ENCODE measurements around the gene APMAP.

The APMAP gene

DNA sequence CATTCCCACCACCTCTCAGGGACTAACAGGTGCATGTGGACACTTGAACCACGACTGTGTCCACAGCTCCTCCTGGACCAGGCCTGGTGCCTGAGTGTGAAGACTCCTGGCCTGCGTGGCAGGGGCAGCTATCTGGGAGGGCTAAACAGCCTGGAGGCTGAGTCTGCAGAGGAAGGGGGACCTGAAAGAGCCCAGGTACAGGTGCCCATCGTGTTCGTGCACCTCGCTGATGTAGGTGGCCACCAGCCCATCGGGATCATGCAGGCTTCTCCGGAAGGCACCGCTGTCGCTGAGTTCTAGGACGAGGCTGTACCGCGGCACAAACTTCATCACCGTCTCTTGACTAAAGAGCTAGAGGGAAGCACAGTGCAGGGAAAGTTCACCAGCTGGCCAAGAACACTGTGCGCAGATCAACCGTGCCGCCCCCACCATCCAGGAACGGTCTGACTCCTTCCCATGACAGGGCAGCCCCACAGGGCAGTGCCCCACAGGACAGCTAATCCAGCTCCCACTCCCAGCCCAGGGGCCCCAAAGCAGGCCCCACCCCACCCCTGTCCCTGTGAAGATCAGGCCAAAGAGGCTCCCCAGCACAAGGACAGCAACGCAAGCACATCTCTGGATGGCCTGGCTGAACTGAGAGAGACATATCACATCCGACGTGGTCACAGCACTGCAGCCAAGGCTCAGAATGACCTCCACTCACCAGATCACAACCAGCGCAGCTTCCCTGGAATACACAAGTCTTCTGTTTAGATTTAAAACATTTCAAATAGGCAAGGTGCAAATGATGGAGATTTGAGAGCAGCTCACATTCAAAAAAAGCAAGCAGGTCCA lies 28.7 kb downstream of the APMAP start:
- no peak for DNase-seq

DNA sequence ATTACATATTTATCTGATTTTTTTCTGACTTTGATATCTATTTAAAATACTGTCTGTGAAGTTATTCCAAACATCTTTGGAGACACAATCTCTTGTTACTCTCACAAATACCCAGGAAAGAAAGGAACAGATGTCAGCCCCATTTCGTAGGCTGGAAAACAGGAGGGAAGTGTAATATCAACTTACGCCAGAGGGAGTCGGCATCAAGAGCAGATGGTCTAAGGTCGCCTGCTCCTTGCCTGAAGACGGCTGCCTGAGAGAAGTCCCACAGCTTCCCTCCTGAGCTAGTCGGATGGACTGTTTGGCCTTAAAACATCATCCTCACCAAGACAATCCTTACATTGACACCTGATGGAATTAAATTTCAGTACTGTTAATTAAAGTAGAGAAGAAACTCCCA lies 30.0 kb downstream of the APMAP start:
- no peak for DNase-seq

DNA sequence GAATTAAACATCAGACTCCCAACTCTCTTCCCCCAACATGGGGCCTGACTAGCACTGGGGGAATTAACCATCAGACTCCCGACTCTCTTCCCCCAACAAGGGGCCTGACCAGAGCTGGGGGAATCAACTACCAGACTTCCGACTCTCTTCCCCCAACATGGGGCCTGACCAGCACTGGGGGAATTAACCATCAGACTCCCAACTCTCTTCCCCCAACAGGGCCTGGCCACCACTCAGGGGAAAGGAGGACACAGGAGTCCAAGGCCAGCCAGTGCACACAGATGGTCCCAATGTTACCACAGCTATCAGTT lies 30.4 kb downstream of the APMAP start:
- no peak for DNase-seq

DNA sequence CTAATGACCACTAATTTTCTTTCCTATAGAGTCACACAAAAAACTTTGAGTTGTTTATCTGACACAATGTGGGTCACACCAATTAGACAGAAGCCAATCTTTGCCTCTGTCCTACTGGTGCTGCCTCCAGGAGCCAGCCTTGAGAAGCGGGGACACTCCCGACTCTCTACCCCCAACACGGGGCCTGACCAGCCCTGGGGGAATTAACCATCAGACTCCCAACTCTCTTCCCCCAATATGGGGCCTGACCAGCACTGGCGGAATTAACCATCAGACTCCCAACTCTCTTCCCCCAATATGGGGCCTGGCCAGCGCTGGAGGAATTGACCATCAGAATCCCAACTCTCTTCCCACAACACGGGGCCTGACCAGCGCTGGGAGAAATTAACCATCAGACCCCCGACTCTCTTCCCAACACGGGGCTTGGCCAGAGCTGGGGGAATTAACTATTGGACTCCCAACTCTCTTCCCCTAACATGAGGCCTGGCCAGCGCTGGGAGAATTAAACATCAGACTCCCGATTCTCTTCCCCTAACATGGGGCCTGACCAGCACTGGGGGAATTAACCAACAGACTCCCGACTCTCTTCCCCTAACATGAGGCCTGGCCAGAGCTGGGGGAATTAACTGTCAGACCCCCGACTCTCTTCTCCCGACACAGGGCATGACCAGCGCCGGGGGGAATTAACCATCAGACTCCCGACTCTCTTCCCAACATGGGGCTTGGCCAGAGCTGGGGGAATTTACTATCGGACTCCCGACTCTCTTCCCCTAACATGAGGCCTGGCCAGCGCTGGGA lies 31.0 kb downstream of the APMAP start:
- no peak for DNase-seq

DNA sequence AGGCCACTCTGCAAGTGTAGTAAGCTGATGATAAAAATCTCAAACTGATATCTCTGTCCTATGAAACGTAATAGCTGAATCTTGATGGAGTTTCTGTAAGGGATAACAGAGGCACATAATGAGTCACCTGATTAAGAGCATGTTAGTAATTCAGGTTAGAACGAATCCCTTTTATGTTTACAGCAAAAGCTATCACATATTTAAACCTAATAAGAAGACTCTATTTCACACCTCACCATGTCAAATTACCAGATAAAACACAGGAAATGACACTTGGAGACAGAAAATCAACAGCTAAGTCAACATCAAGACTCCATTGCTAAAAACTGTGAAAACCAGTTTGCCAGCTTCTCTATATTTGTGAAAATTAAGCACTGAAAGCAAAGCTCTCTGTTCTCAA lies 31.7 kb downstream of the APMAP start:
- no peak for DNase-seq

DNA sequence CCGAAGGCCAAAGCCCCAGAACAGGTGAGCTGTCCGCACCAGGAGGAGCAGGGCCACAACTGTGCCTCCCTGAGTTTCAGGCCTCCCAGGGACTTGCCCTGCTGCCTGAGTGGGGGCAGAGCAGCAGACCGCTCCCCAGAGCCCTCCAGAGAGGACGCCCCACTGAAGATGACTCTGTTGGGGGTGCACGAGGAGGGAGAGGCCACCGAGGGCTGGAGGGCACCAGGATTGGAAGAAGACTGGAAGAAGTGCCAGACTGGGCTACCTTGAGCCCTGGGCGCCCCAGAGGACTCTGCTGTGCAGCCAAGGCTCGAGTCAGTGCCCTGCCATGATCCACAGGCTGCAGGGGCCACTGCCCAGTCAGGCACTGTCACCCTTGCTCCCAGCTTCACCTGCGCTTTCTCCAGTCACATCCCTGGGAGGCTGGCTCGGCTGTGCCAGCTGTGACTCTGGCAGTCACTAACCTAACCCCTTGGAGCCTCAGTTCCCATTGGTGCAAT lies 32.2 kb downstream of the APMAP start:
- DNase-seq: no peak

DNA sequence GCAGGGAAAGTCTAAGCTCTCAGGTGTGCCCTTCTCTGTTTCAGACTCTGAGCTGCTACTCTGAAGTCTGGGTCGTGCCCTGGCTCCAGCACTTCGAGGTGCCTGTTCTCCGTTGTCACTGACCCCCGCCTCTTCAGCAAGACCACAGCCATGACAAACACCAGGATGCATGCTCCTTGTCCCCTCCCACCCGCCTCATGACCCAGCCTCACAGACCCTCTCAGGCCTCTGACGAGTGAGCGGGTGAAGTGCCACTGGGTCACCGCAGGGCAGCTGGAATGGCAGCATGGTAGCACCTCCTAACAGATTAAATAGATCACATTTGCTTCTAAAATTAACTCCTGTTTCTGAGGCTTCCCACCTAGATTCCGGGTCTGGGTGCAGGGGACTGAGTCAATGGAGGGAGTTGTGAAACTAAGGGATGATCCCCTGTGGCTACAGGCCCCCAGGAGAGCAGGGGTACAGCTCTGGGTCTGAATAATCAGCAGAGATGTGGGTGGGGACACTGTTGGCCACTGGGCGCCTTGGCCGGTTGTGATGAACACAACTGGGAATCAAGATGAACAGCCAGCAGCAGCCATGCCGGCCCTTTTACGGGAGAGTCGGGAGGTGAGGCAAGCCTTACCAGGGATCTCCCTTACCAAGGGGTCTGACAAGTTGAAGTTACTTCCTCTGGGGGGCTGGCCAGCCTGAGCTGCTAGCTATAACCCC lies 32.8 kb downstream of the APMAP start:
- DNase-seq: no peak

DNA sequence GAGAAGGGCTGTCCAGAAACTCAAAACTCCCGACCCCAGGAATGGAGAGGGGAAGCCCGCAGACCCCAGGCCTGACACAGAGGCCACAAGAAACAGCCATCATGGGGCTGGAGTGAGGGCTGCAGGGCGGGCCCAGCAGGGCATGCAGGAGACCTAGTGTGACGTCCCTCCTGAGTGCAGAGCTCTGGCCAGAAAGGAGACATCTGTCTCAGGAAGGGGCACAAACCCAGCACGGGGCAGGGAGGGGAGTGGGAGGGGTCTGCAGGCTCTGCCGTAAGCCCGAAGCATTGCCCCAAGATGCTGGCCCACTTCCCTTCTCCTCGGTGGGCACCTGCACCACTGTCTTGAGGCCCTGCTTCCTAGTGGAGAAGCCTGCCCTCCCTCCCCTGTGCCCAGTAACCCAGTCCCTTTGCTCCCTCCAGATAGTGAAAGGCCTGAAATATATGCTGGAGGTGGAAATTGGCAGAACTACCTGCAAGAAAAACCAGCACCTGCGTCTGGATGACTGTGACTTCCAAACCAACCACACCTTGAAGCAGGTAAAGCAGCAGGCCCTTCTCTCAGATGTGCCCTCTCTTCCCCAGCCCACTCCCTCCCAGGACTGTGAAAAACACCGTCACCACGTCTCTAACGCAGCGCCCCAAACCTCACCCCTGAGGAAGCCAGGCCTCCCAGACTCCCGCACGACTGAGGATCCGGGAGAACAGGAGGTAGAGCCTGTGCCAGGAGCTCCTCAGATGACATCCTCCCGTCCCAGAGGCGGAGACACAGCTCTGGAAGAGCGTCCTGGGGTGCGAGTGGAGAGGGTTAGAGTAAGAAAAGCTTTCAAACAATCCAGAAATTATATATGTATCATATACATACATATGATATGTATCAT lies 33.8 kb downstream of the APMAP start:
- no peak for DNase-seq

DNA sequence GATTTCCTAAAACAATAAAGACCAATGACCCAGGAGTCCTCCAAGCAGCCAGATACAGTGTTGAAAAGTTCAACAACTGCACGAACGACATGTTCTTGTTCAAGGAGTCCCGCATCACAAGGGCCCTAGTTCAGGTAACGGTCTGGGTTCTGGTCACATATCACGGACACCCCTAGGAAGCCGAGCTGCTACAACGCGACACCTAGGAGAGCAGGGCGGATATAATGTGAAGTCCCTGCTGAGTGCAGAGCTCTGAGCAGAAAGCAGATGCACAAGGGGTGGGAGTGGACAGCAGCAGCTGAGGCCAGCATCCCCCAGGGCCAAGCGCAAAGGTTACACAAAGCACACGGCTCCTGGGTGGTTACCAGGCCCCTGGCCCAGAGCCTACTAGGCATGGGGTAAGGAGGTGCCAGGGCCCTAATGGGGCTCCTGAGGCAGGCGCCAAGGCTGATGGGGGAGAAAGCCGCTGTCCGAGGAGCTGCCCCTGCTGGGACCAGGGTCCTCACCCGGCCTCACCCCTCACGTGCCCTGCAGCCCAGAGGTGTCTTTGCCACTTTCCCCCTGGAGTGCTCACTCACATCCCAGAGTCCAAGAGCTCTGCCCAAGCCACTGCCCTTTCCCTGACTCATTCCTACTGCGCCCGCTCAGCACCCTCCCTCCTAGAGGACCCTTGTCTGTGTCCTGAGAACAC lies 35.1 kb downstream of the APMAP start:
- no peak for DNase-seq

DNA sequence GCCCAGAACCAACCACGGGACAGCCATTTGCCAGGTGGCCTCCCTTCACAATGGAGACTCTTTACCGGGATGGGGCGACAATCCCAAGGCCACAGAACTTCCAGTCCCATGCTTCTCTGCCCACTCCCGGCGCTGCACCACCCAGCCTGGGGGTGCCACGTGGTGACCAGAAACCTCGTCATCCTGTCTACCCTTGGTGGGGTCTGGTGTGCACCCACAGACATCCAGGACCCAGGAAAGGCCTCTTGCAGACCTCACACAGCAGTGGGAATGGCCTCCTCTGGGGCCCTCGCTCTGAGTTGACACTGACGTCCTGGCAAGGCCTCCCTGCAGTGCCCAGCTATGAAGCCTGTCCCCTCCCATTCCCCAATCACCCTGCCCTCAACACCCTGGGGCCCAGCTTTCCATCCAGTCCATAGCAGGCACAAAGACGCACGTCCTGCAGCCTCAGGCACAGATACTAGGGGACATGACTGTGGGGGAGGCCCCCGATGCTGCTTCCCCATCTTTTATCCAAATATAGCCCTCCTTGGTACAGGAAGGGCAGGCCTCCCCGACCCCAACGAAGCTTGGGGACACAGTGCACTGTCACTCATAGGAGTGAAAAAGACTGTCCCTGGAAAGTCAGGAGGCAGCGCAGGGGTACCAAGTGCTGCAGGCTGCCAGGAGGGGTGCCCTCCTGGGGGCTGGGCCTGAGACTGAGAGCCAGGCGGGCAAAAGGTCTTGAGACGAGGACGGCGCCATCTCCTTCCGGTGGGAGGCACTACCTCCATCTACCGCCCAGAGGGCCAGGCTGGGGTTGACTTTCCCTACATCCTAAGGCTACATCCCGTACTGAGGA lies 36.3 kb downstream of the APMAP start:
- no peak for DNase-seq

DNA sequence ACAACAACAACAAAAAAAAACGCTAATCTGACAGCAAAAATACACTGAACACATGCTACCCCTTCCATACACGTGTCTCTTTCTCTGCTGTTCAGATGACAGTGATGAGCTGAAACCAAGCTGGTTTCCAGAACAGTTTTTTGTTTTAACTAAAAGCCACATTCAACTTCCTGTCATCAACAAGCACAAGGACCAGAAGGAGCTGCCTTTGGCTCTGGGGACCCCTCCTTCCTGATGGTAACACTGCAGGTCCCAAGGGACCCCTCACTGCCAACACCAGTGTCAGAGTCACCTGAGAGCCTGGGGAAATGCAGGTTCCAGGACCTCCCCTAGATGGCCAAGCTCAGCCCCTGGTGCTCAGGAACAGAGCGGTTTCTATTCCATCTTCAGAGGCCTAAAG lies 37.5 kb downstream of the APMAP start:
- no peak for DNase-seq

DNA sequence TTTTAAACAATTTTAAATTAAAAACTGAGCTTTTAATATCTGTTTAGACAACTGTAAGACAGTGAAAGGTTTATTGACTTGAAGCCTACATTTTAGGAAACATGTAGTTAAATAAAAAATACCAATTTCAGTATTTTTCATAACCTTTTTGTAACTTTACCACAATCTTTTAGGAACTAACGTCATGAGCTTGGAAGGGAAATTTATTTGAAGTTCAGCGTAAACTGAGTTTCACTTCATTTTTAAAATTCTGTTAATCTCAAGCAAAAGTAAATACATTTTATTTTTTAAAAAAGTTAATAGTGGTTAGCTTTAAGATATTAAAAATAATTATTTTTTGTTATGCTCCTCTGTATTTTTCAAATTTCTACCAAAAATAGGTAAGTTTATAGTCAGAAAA lies 38.0 kb downstream of the APMAP start:
- no peak for DNase-seq

DNA sequence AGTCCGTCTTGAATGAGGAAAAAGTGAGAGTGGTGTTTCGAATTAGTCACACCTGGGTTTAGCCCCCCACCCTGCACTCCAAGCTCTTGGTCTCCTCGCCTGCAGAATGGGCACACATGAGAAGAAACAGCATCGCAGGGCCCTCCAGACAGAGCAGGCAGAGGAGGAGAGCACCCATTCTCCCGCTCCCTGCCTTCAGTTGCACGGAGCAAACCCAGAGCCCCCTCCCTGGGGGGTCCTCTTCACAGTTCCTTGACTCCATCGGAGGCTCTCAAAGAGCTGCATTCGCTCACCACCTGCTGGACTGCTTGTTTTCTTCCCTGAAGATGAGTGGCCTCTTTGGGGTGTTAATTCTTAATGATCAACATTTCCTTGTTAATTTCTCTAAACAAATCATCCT lies 38.4 kb downstream of the APMAP start:
- DNase-seq: no peak

DNA sequence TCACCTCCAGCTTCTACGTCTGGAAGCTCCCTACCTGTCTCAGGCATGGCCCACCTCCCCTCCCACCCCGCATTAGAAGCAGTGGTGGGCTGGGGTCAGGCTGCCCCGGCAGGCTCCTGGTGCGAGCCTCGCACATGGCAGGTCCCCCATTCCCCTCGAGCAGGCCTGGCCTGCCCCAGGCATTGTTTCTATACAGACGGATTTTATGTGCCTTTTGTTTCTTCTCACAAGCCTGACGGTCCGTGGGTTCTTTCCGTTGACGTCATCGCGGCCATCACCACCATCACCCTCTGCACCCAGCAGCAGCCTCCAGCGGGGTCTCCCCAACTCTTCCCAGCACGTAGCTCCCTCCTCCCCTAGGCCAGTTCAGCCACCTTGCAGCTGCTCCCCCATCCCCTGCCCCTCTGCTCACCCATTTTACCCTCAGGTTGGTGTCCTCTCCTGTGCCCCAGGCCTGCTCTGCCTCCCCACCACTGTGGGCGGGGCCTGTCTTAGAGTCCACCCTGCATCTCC lies 38.9 kb downstream of the APMAP start:
- DNase-seq: no peak

DNA sequence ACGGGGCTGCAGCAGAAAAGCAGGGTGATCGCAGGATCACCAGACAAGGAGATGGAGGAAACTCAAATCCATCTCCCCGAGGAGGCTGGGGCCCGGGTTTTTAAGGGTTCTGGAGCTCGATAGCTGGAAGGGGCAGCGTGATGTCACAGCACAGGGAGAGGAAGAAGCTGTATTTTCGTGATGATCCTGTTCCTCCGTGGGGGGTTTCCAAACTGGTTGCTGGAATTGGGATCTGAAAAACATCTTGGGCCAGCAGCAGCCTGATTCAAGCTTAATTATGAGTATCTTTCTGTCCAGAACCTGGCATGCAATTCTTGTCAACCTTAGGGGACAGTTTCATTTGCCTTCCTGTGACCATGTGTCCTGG lies 39.4 kb downstream of the APMAP start:
- no peak for DNase-seq

DNA sequence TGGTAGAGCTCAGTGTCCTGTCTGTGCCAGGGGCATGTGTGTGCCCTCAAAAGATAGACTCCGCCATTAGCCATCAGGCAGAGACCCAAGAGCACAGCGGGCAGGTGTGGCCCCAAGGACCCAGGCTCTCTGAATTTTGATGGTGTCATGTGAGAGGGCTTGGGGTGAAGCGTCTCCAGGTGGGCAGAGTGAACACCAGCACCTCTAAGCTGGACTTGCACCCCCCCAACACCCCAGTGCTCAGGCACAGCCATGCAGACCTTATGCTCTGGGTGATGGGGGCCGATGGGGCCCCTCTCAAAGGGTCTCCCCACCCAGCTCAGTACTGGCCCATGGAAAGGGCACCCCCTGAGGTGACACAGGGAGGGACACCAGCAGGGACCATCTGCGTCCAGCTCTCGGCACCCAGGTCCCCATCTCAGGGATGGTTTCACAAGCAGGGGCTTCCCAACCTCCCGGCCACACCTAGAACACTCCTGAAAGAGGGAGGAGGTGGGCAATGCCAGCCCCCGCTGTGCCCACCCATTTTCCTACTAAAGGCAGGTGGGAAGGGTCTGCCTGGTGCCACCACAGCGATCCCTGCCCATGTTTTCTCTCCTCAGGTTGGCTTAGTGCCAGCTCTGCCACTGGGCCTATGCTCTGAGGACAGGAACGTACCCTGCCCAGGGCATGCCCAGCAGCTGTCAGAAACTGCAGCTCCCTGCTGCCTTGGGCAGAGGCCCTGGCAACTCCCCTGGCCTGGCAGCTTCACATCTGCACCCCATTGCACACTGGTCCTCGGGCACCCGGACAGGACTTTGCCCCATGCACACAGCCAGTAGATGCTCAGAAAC lies 40.0 kb downstream of the APMAP start:
- no peak for DNase-seq

DNA sequence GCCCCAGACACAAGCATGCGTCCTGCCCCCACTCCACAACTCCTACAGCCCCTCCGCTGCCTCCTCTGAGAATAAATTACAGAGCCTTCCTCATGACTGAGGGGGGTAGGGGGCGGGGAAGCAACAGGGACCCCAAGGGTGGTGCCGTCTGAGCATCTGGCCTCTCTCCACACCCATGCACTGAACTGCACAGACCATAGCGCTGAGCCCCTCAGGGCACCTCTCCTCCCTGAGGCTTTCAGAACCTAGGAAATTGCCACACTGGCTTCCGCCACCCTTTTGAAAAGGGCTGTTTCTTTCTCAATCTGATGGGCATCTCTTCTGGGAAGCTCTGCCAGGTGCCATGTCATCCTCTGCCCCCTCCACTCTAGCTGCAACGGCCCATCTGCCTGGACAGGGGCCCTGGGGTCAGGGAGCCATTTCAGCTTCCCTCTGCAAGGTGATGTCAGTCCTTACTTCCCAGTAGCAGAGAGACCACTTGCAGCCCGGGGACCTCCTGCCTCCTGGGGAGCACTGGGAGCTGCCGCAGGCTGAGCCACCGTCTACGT lies 40.9 kb downstream of the APMAP start:
- DNase-seq: no peak

DNA sequence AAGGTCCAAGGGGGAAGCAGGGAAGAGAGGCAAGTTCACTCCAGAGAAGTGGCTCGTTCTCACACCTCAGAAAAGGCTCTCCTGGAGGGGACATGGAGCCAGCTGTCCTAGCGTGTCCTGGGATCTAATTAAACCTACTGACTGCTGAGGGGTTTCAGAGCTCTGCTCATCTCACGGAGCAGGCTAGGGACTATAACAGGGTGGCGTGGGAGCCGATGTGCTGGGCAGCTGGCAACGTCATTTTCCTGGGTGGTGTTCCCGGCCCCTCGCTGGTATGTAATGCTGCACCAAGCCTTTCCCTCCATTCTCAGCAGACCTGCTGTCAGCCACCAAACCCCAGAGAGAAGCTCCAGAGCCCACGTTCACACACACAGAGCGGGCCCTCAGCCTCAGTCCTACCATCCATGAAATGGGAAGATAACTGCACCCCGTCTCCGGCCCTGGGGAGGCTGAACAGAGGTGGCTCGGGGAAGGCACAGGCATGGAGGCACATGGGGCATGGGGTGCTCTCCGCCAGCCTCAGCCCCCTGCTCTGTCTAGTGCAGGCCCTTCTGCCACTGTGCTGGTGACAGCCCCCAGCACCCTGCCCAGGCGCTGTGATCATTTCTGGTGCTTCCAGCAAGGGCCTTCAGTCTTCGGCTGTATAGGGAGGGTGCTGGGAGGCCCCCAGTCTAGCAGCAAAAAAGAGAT lies 41.6 kb downstream of the APMAP start:
- no peak for DNase-seq
